Stimulated activated CD4-positive, alpha-beta T cell treated with anti-CD3 and anti-CD28 coated beads, Interleukin-1b, Interleukin-23, amount 100 ng/mL, for 1 hour (primary cell): ENCODE measurements around the gene NCF1.
"Not testable (repeated sequence)": the region's sequence is repeated elsewhere in the genome, so short reads cannot be mapped to it uniquely, and the experiment has no call there.

Source experiments
- DNase-seq, 2 donors: peaks; one replicate each; pipeline ENCODE4 v3.0.0-alpha.2; 2020; ENCODE audit warnings: low read depth in 2 of 2

The NCF1 gene

DNA sequence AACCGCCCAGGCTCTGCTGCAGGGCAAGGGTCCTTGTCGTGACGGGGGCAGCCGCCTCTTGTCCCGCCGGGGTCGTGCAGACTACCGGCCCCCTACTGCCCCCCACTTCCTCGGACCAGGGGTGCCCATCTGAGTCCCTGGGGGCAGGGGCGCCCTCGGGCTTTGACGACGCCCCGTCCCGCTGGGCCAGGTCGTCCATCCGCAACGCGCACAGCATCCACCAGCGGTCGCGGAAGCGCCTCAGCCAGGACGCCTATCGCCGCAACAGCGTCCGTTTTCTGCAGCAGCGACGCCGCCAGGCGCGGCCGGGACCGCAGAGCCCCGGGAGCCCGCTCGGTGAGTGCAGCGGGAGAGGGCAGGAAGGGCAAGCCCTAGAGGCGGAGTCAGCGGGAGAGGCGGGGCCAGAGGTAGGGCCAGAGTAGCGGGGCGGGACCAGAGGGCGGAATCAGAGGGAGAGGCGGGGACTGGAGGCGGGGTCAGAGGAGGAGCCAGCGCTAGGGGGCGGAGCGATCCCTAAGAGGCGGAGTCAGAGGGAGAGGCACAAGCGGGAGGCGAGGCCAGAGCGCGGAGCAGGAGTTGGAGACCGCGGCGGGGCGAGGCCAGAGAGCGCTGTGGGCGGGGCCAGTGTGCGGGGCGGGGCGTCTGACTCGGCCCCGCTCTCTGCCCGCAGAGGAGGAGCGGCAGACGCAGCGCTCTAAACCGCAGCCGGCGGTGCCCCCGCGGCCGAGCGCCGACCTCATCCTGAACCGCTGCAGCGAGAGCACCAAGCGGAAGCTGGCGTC, 14.7 kb downstream of the NCF1 start:
- peak; percentile 90 to 97 for DNase-seq

DNA sequence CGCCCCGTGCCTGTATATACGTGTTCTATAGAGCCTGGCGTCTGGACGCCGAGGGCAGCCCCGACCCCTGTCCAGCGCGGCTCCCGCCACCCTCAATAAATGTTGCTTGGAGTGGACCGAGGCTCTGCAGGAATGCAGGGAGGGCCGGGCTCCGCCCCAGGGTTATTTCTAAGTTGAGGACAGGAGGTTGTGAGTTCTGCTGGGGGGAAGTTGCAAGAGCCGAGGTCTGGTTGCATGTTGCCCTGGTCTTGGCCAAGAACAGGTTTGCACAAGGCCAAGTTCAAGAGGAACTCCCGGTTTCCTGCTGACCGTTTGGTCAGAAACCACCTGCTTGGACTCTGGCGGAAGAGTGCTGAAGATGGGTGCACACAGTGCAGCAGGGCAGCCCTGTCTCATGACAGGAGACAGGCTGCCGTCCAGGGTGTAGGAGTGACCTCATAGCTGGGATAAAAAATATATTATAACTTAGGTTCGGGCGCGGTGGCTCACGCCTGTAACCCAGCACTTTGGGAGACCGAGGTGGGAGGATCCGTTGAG, 15.5 kb downstream of the NCF1 start:
- not testable (repeated sequence) for DNase-seq

DNA sequence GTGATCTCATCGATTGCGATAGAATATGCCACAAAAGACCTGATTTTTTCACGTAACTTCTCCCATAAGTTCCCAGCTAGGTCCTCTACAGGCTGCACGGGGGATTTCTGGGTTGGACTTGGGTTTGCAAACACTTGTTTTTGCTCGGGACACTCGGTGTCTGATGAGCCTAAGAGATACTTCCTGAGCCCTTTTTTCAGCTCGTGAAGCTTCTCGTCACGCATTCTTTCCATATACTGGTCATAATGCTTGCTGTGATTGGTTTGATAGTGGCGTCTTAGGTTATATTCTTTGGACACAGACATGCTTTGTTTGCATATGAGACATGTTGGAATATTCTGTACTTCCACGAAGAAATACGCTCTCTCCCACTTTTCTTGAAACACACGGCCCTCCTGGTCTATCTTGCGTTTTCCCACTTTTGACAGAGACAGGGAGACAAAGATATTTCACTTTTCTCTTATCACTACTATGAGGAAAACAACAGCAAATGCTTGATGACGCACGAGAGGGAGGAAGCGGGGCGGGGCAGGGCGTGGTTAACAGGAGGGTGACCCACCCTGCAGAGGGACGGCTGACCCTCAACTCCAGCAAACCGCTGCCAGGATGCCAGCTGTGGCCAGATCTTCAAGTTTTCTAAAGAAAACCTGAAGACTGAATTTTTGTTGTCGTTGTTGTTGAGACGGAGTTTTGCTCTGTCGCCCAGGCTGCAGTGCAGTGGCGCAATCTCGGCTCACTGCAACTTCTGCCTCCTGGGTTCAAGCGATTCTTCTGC, 24.2 kb downstream of the NCF1 start:
- DNase-seq: not testable (repeated sequence)

DNA sequence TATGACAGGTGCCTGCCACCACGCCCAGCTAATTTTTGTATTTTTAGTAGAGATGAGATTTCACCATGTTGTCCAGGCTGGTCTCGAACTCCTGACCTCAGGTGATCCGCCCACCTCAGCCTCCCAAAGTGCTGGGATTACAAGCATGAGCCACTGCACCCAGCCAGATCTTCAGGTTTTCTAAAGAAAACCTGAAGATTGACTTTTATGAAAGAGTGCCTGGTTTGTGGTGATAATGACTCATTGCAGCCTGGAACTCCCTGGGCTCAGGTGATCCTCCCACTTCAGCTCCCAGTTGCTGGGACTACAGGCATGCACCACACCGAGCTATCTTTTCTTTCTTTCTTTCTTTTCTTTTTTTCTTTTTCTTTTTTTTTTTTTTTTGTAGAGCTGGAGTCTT, 24.8 kb downstream of the NCF1 start:
- DNase-seq: not testable (repeated sequence)

DNA sequence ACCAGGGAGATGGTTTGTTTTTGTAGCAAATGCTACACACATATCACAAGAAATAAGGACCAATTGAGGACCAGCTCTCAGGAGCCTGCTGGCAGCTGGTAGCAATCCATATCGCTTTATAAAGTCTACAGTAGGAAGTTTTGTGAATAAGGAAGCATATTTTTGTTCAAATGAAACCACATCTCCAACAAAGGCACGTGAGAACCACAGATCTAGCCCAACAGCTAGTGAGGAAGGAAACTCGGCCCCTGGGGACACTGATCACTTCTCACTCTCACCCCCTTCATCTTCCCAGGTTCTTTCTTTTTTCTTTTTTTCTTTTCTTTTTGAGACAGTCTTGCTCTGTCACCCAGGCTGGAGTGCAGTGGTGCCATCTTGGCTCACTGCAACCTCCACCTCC, 42.1 kb downstream of the NCF1 start:
- DNase-seq: not testable (repeated sequence)

DNA sequence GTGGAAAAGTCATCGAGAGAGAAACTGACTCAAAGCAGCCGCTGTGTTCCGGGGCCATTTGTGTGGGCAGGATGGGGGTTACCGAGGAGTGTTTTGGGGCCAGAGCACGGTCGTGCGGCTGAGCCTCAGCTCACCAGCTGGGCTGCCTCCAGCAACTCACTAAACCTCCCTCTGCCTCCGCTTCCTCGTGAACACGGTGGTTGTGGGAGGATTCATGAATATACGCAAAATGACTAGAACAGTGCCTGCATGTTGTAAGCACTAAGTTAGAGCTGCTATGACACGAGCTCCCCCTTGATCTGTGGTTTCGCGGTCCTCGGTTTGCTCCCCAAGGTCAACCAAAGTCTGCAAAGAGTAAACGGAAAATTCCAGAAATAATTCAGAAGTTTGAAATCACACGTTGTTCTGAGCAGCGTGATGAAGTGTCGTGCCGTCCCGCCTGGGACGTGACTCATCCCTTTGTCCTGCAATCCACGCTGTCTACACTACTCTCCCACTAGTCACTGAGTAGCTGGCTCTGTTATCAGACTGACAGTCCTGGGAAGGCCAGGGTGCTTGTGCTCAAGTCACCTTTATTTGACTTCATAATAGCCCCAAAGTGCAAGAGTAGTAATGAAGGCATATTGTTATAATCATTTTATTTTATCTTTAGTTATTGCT, 46.5 kb downstream of the NCF1 start:
- DNase-seq: not testable (repeated sequence)

DNA sequence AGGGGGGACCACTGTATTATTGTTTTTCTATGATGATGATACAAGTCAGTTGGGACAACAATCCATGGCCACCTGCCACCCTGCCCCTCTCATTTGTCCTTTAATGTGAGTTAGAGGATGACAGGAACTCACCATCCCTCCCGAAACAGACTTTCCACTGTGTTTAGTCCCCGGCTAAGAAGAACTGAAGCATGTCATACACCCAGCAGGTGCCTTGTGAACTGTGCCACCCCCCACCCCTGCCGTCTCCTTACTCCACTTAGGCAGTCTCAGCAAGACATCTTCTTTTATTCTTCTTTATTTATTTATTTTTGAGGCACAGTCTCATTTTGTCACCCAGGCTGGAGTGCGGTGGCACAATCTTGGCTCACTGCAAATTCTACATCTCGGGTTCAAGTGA, 47.4 kb downstream of the NCF1 start:
- DNase-seq: not testable (repeated sequence)

DNA sequence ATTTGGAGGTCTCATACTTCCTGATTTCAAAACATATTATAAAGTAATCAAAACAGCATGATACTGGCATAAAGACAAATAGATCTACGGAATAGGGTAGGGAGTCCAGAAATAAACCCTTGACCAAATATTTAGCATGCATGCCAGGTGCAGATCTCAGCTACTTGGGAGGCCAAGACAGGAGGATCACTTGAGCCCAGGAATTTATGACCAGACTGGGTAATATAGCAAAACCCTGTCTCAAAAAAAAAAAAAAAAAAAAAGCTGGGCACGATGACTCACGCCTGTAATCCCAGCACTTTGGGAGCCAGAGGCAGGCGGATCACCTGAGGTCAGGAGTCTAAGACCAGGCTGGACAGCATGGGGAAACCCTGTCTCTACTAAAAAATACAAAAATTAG, 56.1 kb downstream of the NCF1 start:
- not testable (repeated sequence) for DNase-seq

DNA sequence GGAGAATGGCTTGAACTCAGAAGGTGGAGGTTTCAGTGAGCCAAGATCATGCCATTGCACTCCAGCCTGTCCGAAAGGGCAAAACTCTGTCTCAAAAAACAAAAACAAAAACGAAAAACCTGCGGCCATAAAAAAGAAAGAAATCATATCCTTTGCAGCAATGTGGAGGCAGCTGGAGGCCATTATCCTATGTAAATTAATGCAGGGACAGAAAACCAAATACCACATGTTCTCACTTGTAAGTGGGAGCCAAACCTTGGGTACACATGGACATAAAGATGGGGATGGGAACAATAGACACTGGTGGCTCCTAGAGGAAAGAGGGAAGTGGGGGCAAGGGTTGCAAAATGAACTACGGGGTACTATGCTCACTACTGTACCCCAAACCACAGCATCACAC, 56.6 kb downstream of the NCF1 start:
- not testable (repeated sequence) for DNase-seq
